ENCODE measurements around the gene PACSIN3.

PACSIN3 gene

DNA sequence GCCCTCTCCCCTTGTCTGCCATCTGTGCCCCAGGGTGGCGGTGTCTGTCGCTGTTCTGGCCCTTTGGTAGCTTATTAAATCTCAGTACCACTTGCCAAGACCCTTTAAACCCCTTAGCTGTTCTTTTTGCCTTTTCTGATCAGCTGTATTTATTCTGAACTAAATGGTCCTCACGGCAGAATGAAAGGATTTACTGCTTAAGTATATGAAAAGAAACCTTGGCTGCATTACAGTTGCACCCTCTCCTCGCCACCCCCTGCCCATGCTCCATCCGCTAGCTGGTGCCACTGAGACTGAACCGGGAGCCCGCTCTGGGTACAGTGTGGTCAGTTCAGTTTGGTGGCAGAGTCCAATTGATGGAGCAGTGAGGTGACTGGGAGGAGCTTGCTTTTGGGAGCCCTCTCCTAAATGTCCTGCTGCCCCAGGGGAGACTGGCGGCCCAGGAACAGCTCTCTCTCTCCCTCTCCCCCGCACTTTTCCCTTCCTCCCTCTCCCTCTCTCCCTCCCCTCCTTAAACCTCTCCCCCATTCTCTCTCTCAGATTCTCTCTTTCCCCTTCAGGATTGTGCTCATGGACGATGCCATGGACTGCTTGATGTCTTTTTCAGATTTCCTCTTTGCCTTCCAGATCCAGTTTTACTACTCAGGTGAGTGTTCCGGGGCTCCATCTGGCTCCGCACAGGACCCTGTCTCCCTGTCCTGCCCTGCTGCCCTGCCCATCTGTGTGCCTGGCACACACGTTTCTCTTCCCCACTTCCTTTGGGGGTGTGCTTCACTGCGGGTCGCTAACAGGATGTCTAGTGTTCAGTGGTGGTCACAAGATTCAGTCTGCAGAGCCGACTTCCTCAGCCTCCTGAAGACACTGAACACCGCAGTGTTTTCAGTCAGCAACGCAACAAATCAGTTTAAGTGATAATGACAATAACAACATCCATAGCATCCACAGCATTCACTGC, 31.3 kb downstream of the PACSIN3 start:
- H3K4me1 Mint-ChIP-seq = peaks cover 36% of the 10 kb centered on the region

DNA sequence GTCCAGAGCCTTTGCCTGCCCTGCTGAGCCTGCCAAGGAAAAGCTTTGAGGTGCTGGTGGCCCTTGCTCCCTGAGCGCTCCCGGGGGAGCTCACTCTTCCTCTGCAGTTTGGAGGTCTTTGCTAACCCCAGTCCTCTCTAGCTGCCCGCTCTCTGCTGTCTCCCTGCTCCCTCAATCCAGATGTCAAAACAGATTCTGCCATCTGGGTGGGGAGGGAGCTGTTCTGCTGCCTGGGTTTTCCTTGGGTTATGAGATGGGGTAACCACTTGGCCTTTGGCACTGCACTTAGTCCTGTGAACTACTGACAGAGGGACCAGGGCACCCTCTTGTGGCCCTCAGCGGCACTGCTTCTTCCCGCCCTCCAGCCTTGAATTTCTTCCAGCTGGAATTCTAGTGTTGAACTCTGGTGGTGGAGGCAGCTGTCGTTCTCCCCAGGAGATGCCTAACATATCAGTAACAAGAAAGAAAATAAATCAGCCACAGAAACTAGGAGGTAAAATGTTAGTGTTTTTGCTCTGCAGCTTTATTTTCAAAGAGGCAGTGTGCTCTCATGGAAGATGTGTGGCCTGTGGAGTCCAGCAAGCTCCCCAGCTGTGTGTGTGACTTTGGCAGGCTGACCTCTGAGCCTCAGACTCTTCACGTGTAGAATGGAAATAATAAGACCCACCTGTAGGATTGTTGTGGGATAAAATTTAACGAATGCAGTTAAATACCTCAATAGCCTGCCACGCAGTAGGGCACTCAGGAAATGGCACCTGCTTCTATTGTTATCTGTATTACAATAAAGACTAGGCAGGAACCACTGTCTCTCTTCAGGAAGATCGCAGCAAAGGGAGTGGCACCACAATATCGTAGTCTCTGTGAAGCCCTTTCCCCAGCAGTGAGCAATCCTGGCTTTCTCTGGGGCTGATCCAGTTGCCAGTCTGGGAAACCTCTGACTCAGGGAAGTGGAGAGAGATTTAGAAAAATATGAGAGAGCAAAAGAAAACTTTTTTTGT, 33.0 kb downstream of the PACSIN3 start:
- H3K4me1 Mint-ChIP-seq = peaks cover 36% of the 10 kb centered on the region
- no peaks in the 10 kb centered on the region for H3K9me3 Mint-ChIP-seq
- no peaks in the 10 kb centered on the region for H3K27me3 Mint-ChIP-seq
- H3K4me3 Mint-ChIP-seq = peak overlapping the region; percentile 75
- H3K36me3 Mint-ChIP-seq = no peaks in the 10 kb centered on the region
- H3K27ac Mint-ChIP-seq = peak overlapping the region; percentile 93

More for the DNA sequence above, 31.3 kb downstream of the PACSIN3 start:
- H3K27ac Mint-ChIP-seq = peak overlapping the region; percentile 84
- no peaks in the 10 kb centered on the region for H3K27me3 Mint-ChIP-seq
- no peaks in the 10 kb centered on the region for H3K36me3 Mint-ChIP-seq
- H3K4me3 Mint-ChIP-seq = peak overlapping the region; percentile 48
- H3K9me3 Mint-ChIP-seq = no peaks in the 10 kb centered on the region

DNA sequence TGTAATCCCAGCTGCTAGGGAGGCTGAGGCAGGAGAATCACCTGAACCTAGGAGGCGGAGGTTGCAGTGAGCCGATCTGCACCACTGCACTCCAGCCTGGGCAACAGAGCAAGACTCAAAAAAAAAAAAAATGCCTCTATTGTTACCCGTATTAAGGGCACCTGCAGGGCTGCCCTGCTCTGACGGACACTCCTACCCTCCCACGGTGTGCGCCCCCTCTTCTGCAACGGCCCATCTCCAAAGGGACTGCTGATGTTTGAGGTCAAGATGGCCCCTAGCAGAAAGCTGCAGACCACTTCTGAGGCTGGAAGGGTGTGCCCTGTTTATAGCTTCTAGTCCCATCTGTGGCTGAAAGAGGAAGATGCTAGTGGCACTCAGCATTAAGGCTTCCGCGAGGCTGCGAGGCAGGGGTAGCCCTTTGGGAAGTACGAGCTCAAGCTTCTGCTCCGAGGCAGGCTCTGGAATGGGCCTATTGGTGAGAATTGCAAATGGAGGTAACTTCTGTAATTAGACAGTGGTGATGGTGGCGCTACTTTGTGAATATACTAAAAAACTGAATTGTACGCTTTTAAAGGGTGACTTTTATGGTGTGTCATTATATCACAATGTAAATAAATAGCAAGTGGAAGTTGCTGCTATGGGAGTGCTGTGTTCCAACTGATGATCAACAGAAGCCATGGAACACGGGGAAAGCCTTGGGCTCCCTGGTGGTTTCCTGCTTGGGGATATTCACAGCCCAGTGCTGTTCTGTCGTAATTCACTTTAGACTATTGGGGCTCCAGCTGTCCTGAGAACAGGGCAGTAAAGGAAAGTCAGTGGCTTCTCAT, 33.9 kb downstream of the PACSIN3 start:
- Mint-ChIP-seq H3K9me3 (no peaks in the 10 kb centered on the region), H3K27me3 (no peaks in the 10 kb centered on the region), H3K27ac (peak overlapping the region; percentile 18), H3K4me3 (no peak overlapping the region), H3K4me1 (peaks cover 36% of the 10 kb centered on the region), H3K36me3 (no peaks in the 10 kb centered on the region)

DNA sequence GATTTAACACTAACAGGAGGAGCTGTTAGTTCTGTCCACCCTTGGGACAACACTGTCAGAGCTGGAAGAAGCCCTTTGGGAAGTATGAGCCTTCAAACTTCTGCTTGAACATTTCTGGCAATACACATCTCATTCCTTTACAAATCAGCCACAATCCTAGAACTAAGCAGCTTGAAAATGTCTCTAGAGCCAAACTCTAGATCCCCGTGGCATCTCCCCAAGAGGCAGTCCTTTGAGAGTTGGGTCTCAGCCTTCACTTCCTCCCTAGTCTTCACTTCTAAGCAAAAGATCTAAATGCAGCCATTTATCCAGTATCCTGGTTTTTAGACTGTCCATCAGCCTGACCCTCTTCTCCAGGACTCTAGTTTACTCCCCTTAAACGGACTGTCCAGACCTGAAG, 36.5 kb downstream of the PACSIN3 start:
- Mint-ChIP-seq H3K9me3 (no peaks in the 10 kb centered on the region), H3K27ac (no peak overlapping the region), H3K4me1 (peaks cover 25% of the 10 kb centered on the region), H3K27me3 (no peaks in the 10 kb centered on the region), H3K4me3 (no peak overlapping the region), H3K36me3 (no peaks in the 10 kb centered on the region)

DNA sequence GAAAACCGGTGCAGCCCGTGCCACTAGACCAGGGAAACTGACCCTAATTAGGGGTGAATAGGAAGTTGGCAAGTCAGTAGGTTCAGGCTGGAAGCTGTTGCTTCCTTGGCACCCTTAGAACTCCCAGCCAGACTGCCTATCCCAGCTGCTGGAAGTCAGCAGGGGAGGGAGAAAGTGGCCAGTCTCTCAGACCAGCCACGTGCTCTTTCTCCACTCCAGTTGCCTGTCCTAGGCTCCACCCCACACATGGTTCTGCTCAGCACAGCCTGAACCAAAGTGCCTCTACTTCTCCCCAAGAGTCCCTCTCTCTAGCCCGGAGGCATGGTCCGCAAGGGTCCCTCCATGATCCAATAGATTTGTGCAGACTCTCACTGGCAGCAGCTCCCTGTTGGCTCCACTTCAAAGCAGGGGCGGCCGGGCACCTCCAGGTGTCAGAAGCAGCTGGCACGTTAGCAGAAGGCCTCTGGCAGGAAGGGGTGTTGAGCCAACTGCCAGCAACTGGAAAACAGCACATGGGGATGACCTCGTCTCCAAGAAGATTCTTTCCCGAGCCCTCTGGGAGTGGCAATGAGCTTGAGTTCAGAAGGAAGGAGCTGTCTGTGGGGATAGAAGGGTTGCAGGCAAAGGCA, 37.2 kb downstream of the PACSIN3 start:
- H3K9me3 Mint-ChIP-seq = no peaks in the 10 kb centered on the region
- H3K4me3 Mint-ChIP-seq = no peak overlapping the region
- H3K4me1 Mint-ChIP-seq = peaks cover 18% of the 10 kb centered on the region
- no peaks in the 10 kb centered on the region for H3K36me3 Mint-ChIP-seq
- H3K27me3 Mint-ChIP-seq = no peaks in the 10 kb centered on the region
- H3K27ac Mint-ChIP-seq = no peak overlapping the region

DNA sequence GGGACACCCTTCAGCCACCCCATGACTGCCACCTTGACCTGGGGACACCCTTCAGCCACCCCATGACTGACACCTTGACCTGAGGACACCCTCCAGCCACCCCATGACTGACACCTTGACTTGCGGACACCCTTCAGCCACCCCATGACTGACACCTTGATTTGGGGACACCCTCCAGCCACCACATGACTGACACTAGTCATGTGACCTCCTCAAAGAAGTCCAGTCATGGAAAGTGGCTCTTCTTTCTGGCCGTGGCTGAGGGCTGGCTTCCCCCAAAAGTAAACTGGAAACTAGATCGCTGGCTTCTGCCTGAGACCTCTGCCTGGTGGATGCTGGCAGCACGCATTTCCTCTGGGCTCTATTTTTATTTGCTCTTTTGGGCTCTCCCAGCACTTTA, 38.0 kb downstream of the PACSIN3 start:
- H3K27ac Mint-ChIP-seq = no peak overlapping the region
- H3K9me3 Mint-ChIP-seq = no peaks in the 10 kb centered on the region
- H3K36me3 Mint-ChIP-seq = no peaks in the 10 kb centered on the region
- no peak overlapping the region for H3K4me3 Mint-ChIP-seq
- H3K4me1 Mint-ChIP-seq = peaks cover 11% of the 10 kb centered on the region
- H3K27me3 Mint-ChIP-seq = no peaks in the 10 kb centered on the region

DNA sequence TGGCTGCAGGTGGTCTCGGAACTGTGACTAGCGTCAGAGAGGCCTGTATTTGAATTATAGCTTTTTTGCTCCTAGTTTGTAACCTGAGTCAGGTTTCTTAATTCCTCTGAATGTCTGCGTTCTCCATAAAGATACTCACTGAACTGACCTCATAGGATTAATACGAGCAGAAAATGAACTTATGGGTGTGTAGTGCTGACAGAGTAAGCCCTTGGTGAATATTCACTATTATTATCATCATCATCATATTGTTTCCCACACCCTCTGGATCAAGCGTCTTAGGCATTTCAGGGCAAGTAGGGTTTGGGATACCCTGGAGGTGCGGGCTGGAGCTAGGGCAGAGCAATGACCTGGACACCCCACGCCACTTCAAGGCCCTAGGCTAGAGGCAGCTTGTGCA, 38.6 kb downstream of the PACSIN3 start:
- Mint-ChIP-seq H3K4me3 (no peak overlapping the region), H3K27me3 (no peaks in the 10 kb centered on the region), H3K9me3 (no peaks in the 10 kb centered on the region), H3K27ac (no peak overlapping the region), H3K36me3 (no peaks in the 10 kb centered on the region), H3K4me1 (peaks cover 5% of the 10 kb centered on the region)

DNA sequence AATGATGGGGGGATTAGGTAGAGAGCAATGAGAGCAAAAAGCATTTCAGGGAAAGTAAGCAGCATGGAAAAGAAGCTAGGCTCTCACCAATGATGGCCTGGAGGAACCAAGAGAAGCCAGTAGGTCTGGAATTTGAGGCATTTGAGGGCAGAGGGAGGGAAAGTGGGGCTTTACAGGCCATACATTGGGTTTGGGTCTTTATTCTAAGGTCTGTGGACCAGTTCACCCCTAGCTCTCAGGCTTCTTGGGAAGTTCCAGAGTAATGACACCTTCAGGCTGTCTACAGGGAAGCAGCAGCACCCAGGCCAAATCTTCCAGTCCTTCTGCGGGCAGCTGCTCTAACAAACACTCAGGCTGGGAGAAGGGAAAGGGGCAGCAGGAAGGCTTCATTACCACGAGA, 39.0 kb downstream of the PACSIN3 start:
- no peak overlapping the region for H3K4me3 Mint-ChIP-seq
- no peaks in the 10 kb centered on the region for H3K9me3 Mint-ChIP-seq
- no peaks in the 10 kb centered on the region for H3K36me3 Mint-ChIP-seq
- H3K27ac Mint-ChIP-seq = no peak overlapping the region
- no peaks in the 10 kb centered on the region for H3K27me3 Mint-ChIP-seq
- peaks cover under 1% of the 10 kb centered on the region for H3K4me1 Mint-ChIP-seq

DNA sequence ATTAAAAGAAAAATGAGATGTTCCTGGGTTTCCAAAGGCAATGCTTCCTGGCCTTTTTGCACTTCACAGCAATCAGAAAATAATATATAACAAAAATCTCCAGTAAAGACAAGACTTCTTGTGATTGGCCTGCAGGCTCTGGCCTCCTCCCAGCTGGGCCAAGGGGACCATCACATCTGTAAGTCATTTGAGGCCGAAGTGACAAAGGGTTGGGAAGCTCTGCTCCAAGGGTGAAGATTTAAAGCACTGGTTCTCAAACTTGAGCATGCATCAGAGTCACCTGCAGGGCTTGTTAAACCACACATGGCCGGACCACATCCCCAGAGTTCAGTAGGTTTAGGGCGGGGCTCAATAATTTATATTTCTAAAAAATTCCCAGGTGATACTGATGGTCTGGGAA, 41.7 kb downstream of the PACSIN3 start:
- Mint-ChIP-seq H3K9me3 (no peaks in the 10 kb centered on the region), H3K27me3 (no peaks in the 10 kb centered on the region), H3K36me3 (no peaks in the 10 kb centered on the region), H3K4me1 (no peaks in the 10 kb centered on the region), H3K27ac (no peak overlapping the region), H3K4me3 (no peak overlapping the region)

DNA sequence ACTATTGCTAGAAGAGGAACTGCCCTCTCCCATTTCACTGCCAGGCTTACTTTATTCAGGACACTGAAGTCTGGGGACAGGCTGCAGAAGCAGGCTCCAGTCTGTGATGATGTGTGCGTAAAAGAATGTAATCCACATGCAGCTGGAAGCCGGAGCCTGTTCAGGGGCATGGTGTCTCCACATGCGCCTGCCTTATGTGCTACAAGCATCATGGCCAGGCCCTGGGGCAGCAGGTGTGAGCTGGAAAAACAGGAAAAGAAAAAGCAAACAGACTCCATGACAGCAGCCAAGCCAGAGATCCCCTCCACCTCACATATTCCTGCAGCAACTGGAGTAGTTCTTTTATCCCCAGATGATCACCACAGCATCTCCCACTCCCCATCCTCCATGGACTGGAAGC, 42.9 kb downstream of the PACSIN3 start:
- no peak overlapping the region for H3K4me3 Mint-ChIP-seq
- no peaks in the 10 kb centered on the region for H3K9me3 Mint-ChIP-seq
- no peaks in the 10 kb centered on the region for H3K27me3 Mint-ChIP-seq
- no peak overlapping the region for H3K27ac Mint-ChIP-seq
- no peaks in the 10 kb centered on the region for H3K4me1 Mint-ChIP-seq
- peaks cover 2% of the 10 kb centered on the region for H3K36me3 Mint-ChIP-seq

DNA sequence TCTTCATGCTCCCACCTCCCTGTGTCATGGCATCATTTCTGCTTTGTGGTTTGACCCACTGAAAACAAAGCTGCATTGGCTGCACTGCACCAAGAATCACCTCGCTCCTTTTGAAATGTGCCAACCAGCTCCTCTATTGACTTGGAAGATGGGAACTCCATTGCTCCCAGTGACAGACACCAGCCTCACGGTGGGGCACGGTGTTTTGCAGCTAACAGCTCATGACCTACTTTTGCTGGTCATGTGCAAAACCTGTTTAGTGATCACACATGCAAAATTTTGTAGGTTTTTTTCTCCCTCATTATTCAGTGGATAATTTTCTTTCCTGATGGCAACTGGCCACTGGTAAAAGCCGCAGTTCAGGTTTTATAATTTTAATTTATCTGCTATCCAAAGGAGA, 46.4 kb downstream of the PACSIN3 start:
- Mint-ChIP-seq H3K27me3 (no peaks in the 10 kb centered on the region), H3K27ac (no peak overlapping the region), H3K36me3 (peaks cover 7% of the 10 kb centered on the region), H3K4me3 (no peak overlapping the region), H3K4me1 (no peaks in the 10 kb centered on the region), H3K9me3 (no peaks in the 10 kb centered on the region)

DNA sequence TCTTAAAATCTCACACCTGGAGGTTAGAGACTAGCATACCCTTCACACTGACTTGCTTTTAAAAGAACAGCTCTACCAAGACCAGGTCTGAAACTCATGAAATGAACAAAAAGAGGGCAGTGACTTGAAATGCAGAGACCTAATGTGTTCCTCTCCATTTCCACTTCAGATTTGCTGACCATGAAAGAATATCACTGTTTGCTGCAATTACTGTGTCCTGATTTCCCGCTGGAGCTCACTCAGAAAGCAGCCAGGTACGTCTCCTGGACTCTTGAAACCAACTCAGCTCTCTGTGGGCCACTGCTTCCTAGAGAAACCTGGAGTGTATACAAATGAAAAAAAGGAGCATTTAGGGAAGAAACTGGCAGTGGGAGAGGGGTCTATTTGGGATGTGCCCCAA, 48.8 kb downstream of the PACSIN3 start:
- Mint-ChIP-seq H3K9me3 (no peaks in the 10 kb centered on the region), H3K4me1 (no peaks in the 10 kb centered on the region), H3K27ac (no peak overlapping the region), H3K36me3 (peaks cover 7% of the 10 kb centered on the region), H3K4me3 (no peak overlapping the region), H3K27me3 (no peaks in the 10 kb centered on the region)

DNA sequence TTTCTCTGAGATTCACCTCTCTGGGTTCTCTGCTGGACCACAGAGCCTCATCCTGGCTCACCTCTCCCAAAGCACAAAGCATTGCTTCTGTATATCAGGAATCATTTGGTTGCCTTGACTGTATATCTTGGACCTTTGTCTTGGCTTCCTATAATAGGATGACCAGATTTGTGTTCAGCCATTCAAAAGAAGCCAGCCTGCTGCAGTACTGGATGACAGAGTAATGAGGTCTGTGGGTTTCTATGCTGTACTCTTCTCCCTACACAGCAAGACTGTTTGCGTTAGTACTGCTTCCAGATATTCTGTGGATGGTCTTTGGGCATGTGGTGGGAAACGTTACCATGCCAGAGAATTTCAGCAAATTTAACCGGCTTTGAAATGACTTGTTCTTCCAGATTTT, 49.3 kb downstream of the PACSIN3 start:
- no peak overlapping the region for H3K4me3 Mint-ChIP-seq
- H3K36me3 Mint-ChIP-seq = peaks cover 7% of the 10 kb centered on the region
- H3K27ac Mint-ChIP-seq = no peak overlapping the region
- no peaks in the 10 kb centered on the region for H3K27me3 Mint-ChIP-seq
- H3K9me3 Mint-ChIP-seq = no peaks in the 10 kb centered on the region
- no peaks in the 10 kb centered on the region for H3K4me1 Mint-ChIP-seq

DNA sequence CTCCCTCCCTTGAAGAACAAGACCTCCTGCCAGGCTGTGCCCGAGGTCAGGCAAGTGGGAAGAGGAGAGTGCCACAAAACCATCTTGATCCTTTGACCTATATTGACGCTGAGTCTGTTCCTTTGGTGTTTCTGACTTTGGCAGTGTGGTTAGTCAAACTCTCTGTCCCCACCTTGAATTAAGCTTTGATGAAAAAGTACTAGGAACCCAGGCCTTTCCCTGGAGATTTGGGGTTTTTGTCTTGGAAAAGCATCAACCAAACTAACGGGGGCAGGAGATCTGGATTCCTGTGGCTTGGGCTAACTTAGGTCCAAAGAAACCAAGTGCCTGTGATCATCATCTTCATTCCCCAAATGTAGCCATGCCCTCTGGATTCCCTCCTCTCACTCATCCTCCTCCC, 49.9 kb downstream of the PACSIN3 start:
- Mint-ChIP-seq H3K27me3 (no peaks in the 10 kb centered on the region), H3K36me3 (peaks cover 7% of the 10 kb centered on the region), H3K27ac (no peak overlapping the region), H3K4me1 (no peaks in the 10 kb centered on the region), H3K9me3 (no peaks in the 10 kb centered on the region), H3K4me3 (no peak overlapping the region)

DNA sequence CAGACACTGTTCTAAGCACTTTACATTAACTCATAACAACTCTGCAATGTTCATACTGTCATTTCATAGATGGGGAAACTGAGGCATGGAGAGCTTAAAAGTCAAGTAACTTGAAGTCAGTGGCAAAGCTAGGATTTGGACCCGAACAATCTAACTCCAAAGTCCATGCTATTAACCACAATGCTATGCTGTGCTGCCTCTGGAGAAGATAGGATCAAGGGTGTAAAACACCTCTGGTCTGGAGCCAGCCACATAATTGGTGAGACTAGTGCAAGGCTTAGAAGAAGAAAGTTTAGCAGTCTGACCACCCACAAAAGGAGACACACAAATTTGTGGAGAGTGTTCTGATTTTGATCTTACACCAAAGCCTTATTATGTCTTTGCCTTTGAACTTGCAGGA, 53.3 kb downstream of the PACSIN3 start:
- Mint-ChIP-seq H3K27me3 (no peaks in the 10 kb centered on the region), H3K4me1 (no peaks in the 10 kb centered on the region), H3K27ac (no peak overlapping the region), H3K4me3 (no peak overlapping the region), H3K36me3 (peaks cover 4% of the 10 kb centered on the region), H3K9me3 (no peaks in the 10 kb centered on the region)

All from activated naive CD4-positive, alpha-beta T cell treated with anti-CD3 and anti-CD28 coated beads, Interleukin-2, amount 50 U/mL, for 24 hours (primary cell).